ENCODE measurements around the gene IL12RB1.

DNA sequence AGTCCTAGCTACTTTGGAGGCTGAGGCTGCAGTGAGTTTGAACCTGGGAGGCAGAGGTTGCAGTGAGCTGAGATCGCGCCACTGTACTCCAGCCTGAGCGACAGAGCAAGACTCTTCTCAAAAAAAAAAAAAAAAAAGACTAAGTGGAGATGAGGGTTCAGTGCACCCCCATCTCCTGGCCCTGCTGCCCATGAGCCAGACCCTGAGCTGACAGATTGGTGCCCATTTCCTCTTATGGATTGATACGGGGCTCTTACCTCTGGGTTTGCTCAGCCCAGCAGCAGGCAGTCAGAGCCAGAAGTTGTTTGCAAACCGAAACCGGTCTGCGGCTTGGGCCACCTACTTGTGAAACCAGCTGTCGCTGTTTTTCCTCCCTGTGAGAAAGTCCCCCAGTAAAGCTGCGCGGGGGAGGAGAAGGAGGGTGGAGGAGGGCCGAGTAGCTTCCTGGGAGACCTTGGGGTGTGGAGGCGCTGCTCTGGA is 41.9 kb downstream of the IL12RB1 start:
- no peak for TF ChIP-seq EZH2 (IDR thresholded peaks at IDR 0.05; ENCODE audit: low read length, missing control alignments)
- TF ChIP-seq, protein P1, sequence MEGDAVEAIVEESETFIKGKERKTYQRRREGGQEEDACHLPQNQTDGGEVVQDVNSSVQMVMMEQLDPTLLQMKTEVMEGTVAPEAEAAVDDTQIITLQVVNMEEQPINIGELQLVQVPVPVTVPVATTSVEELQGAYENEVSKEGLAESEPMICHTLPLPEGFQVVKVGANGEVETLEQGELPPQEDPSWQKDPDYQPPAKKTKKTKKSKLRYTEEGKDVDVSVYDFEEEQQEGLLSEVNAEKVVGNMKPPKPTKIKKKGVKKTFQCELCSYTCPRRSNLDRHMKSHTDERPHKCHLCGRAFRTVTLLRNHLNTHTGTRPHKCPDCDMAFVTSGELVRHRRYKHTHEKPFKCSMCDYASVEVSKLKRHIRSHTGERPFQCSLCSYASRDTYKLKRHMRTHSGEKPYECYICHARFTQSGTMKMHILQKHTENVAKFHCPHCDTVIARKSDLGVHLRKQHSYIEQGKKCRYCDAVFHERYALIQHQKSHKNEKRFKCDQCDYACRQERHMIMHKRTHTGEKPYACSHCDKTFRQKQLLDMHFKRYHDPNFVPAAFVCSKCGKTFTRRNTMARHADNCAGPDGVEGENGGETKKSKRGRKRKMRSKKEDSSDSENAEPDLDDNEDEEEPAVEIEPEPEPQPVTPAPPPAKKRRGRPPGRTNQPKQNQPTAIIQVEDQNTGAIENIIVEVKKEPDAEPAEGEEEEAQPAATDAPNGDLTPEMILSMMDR (conservative IDR thresholded peaks at IDR 0.05 in 1 of 2, IDR thresholded peaks at IDR 0.05 in 1 of 2; ENCODE audit: low read depth in 1 of 2, low read length in 2 of 2): no peak

All from fibroblast of lung (primary cell).